HUDEP-2 (cell line): ENCODE results near the gene DNHD1.

ENCODE experiments used
- DNase-seq, 76 experiments: peaks; one replicate each; lab custom pipeline; 2025; ENCODE audit not compliant: unreplicated experiment in 76 of 76; lab: John Stamatoyannopoulos, UW

Gene DNHD1

GRCh38 chr11:6609502-6610015 is 112.5 kb downstream of the DNHD1 start:
- DNase-seq = no peak

GRCh38 chr11:6610591-6610990 is 113.5 kb downstream of the DNHD1 start:
- DNase-seq = no peak

- peak in 6 of 76 experiments; percentile 12 to 28 (median 12) for DNase-seq
Measured at GRCh38 chr11:6611092-6611962, 114.2 kb downstream of the DNHD1 start.

GRCh38 chr11:6611963-6612212 is 114.8 kb downstream of the DNHD1 start:
- DNase-seq = no peak

- DNase-seq = peak in 75 of 76 experiments; percentile 11 to 95 (median 88)
Measured at GRCh38 chr11:6612213-6613041, 115.3 kb downstream of the DNHD1 start, which contains the start of gene TAF10. TSS of gene TAF10 (minus strand) at chr11:6612216. CDS start at chr11:6612189, 27 bp downstream.

GRCh38 chr11:6613496-6613895 is 116.4 kb downstream of the DNHD1 start:
- no peak for DNase-seq

- DNase-seq = no peak
Measured at GRCh38 chr11:6614446-6614845, 117.4 kb downstream of the DNHD1 start.

GRCh38 chr11:6615046-6615445 is 118.0 kb downstream of the DNHD1 start:
- no peak for DNase-seq

GRCh38 chr11:6615882-6616585 is 119.0 kb downstream of the DNHD1 start:
- DNase-seq = no peak

- no peak for DNase-seq
Measured at GRCh38 chr11:6616596-6617250, 119.6 kb downstream of the DNHD1 start.

- DNase-seq = no peak
Measured at GRCh38 chr11:6617315-6617781, 120.3 kb downstream of the DNHD1 start.

- peak in 64 of 76 experiments; percentile 4 to 80 (median 46) for DNase-seq
Measured at GRCh38 chr11:6618117-6619003, 121.3 kb downstream of the DNHD1 start.

GRCh38 chr11:6619004-6619745 is 122.1 kb downstream of the DNHD1 start, which contains the start of gene TPP1:
TSS of gene TPP1 (minus strand) at chr11:6619422. CDS start at chr11:6619400, 22 bp downstream.
- peak in 74 of 76 experiments; percentile 16 to 92 (median 78) for DNase-seq

- no peak for DNase-seq
Measured at GRCh38 chr11:6620636-6621035, 123.6 kb downstream of the DNHD1 start.
